NT2/D1 (cell line): ENCODE data around the gene ZNF48.

ENCODE experiments used
- YY1 ChIP-seq: IDR thresholded peaks from 2 replicates; pipeline ENCODE4 v1.6.1; 2011; ENCODE audit not compliant: insufficient read length, insufficient read depth
- ZNF274 ChIP-seq: IDR thresholded peaks from 2 replicates; pipeline ENCODE4 v1.6.1; 2011; ENCODE audit warnings: mild to moderate bottlenecking, low read depth, low read length

DNA sequence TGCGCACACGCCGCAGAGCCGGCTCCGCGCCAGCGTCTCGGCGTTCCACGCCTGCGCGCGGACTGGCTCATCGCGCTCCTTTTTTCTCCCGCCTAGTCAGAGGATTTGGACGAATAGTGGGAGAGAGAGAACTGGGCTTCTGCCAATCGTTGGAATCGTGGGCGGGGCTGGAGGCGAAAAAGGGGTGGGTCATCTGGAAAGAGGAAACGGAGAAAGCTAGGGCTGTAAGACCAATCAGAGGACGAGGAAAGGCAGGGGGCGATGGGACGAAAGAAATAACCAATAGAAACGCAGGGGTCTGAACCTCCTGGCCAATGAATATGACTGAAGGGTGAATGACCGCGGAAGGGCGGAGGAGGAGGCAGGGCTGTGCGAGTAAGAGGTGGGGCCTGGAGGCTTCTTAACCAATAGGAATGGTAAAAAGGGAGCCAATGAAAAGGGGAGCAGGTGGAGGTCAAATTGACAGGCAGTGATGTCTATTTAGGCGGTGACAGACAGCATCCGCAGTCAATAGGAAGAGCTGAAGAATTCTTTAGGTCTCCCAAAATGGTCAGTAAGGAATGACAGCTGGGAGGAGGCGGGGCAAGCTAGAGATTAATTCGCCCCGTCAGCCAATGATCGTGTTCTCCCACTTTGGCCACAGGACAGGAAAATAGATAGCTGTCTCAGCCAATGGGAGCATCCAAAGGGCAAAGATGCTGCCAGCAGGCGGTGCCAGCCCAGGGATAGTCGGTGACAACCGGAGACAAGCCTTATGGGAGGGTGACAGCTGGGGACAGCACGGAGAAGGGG is 24.6 kb upstream of the ZNF48 start, which contains the start of gene TBC1D10B:
- no peak for TF ChIP-seq YY1
- no peak for TF ChIP-seq ZNF274
